MM.1S (cell line): ENCODE data around the gene RNFT1.
"Not testable (repeated sequence)": the region's sequence is repeated elsewhere in the genome, so short reads cannot be mapped to it uniquely, and the experiment has no call there.

Source experiments
- CTCF ChIP-seq: fragments of 300-600 bp; sonication (generic); IDR thresholded peaks from 2 replicates; pipeline ENCODE4 v1.5.1; 2016; ENCODE audit warnings: antibody characterized with exemption, low read length, mixed read lengths
- EZH2 ChIP-seq: fragments of 300-600 bp; sonication (generic); optimal IDR thresholded peaks from 2 replicates; pipeline ENCODE3; 2017; ENCODE audit warnings: low read depth, mild to moderate bottlenecking, antibody characterized with exemption, low read length, mixed read lengths

GRCh38 chr17:60009326-60009725, 44.8 kb upstream of the RNFT1 start:
- not testable (repeated sequence) for TF ChIP-seq CTCF, EZH2
